A549 (cell line): ENCODE data around the gene ZBTB45. TPM values are rescaled to one million over a fixed set of nuclear protein-coding genes. Genes with fewer than 3 reads are reported as not detected.

Source experiments
- ATAC-seq, 2 experiments: fragments of 200-7000 bp in 1 of 2; fragments of >200 bp in 1 of 2; cut with Nextera tagmentation in 1 of 2; cut with Tn5 transposase in 1 of 2; 3 replicates each; pipeline versions ENCODE4 v1.8.0 to v1.9.1; 2018 to 2020; ENCODE audit warnings: mild to moderate bottlenecking in 1 of 2, moderate library complexity in 1 of 2
- CTCF ChIA-PET: fragments of 300-600 bp; sonication (Branson Sonifier 250); formaldehyde crosslinking; extraction: SDS; loops from one replicate; lab custom pipeline; 2021; ENCODE audit warnings: antibody characterized with exemption, inconsistent platforms; lab: Yijun Ruan, JAX
- POLR2A ChIA-PET: fragments of 350-600 bp; formaldehyde crosslinking; extraction: SDS; loops from one replicate; lab custom pipeline; 2021; ENCODE audit warnings: antibody characterized with exemption, inconsistent platforms; lab: Yijun Ruan, JAX
- DNase-seq, 2 experiments: peaks; one replicate each; pipeline versions ENCODE4 v3.0.0 to v3.0.0-alpha.2; 2011 to 2016; ENCODE audit warnings: low read depth in 1 of 2, low spot score in 1 of 2
- FAIRE-seq: peaks from 2 replicates; lab custom pipeline; 2011; peaks lifted over from hg19 to GRCh38; lab: Jason Lieb, UNC
- H3K27ac ChIP-seq, 2 experiments: fragments of >200 bp; sonication (Bioruptor Twin); formaldehyde crosslinking; 3 replicates each; pipeline ENCODE4 v1.5.1; 2016 to 2017
- H3K4me1 ChIP-seq: fragments of >200 bp; sonication (Bioruptor Twin); formaldehyde crosslinking; 3 replicates; pipeline ENCODE4 v1.6.1; 2016
- H3K4me2 ChIP-seq: fragments of >200 bp; sonication (Bioruptor Twin); formaldehyde crosslinking; 3 replicates; pipeline ENCODE4 v1.6.1; 2016
- H3K4me3 ChIP-seq: fragments of >200 bp; sonication (Bioruptor Twin); formaldehyde crosslinking; 3 replicates; pipeline ENCODE4 v1.5.1; 2016
- H3K9me3 ChIP-seq: fragments of >200 bp; sonication (Bioruptor Twin); formaldehyde crosslinking; 3 replicates; pipeline ENCODE4 v1.6.1; 2016
- ATOH8 ChIP-seq: fragments of 250-450 bp; sonication (Bioruptor Pico); IDR thresholded peaks from 2 replicates; pipeline ENCODE4 v1.5.0; 2020; ENCODE audit warnings: low read depth, mild to moderate bottlenecking, moderate library complexity
- BCL3 ChIP-seq: fragments of >200 bp; sonication (Bioruptor Twin); formaldehyde crosslinking; IDR thresholded peaks from 3 replicates; pipeline ENCODE4 v1.6.1; 2016
- CBX2 ChIP-seq: fragments of 200-600 bp; sonication (generic); IDR thresholded peaks from 2 replicates; pipeline ENCODE4 v1.6.1; 2016; ENCODE audit warnings: low read depth, mild to moderate bottlenecking, borderline replicate concordance
- CEBPB ChIP-seq, 2 experiments: fragments of >200 bp in 1 of 2; sonication (Bioruptor Twin) in 1 of 2; formaldehyde crosslinking in 1 of 2; IDR thresholded peaks; 2 replicates each; pipeline ENCODE4 v1.6.1; 2012 to 2016
- CHD2 ChIP-seq: fragments of 150-350 bp; IDR thresholded peaks from 2 replicates; pipeline ENCODE4 v1.6.1; 2014; ENCODE audit warnings: low read length; ENCODE audit not compliant: partially characterized antibody
- EP300 ChIP-seq, 2 experiments: fragments of >200 bp; sonication (Bioruptor Twin); formaldehyde crosslinking; IDR thresholded peaks; 2 replicates in 1 of 2; 3 replicates in 1 of 2; pipeline ENCODE4 v1.6.1; 2016 to 2017
- GATA3 ChIP-seq: IDR thresholded peaks from 2 replicates; pipeline ENCODE4 v1.6.1; 2012; ENCODE audit warnings: borderline replicate concordance
- HMGXB4 ChIP-seq: fragments of 250-450 bp; sonication (Bioruptor Pico); IDR thresholded peaks from 2 replicates; pipeline ENCODE4 v1.5.0; 2021; ENCODE audit warnings: mild to moderate bottlenecking, moderate library complexity, borderline replicate concordance
- HOXA7 ChIP-seq: fragments of 250-450 bp; sonication (Bioruptor Pico); IDR thresholded peaks from 2 replicates; pipeline ENCODE4 v1.5.0; 2020; ENCODE audit warnings: mild to moderate bottlenecking, moderate library complexity
- HOXB5 ChIP-seq: fragments of 250-450 bp; sonication (Bioruptor Pico); IDR thresholded peaks from 2 replicates; pipeline ENCODE4 v1.5.0; 2020; ENCODE audit warnings: mild to moderate bottlenecking, moderate library complexity
- JUN ChIP-seq, 2 experiments: fragments of >200 bp; sonication (Bioruptor Twin); formaldehyde crosslinking; IDR thresholded peaks; 2 replicates in 1 of 2; 3 replicates in 1 of 2; pipeline ENCODE4 v1.6.1; 2016 to 2017
- MAZ ChIP-seq: fragments of 150-350 bp; IDR thresholded peaks from 2 replicates; pipeline ENCODE4 v1.6.1; 2014; ENCODE audit warnings: antibody characterized with exemption, low read depth, low read length, borderline replicate concordance
- PBX3 ChIP-seq: IDR thresholded peaks from 2 replicates; pipeline ENCODE4 v1.6.1; 2012
- PHF8 ChIP-seq: fragments of 200-600 bp; sonication (generic); IDR thresholded peaks from 2 replicates; pipeline ENCODE4 v1.6.1; 2016; ENCODE audit warnings: low read depth, mild to moderate bottlenecking, antibody characterized with exemption, moderate library complexity, borderline replicate concordance
- POLR2A ChIP-seq: IDR thresholded peaks from 2 replicates; pipeline ENCODE4 v1.6.1; 2012; ENCODE audit warnings: mild to moderate bottlenecking, low read length
- POLR2AphosphoS2 ChIP-seq: conservative IDR thresholded peaks from 2 replicates; pipeline ENCODE4 v1.6.1; 2012; ENCODE audit warnings: low read length, improper control_type of control experiment, inconsistent platforms
- RARB ChIP-seq: fragments of 250-450 bp; sonication (Bioruptor Pico); IDR thresholded peaks from 2 replicates; pipeline ENCODE4 v1.8.0; 2021; ENCODE audit warnings: mild to moderate bottlenecking, moderate library complexity
- RCOR1 ChIP-seq: fragments of 150-350 bp; IDR thresholded peaks from 2 replicates; pipeline ENCODE4 v1.6.1; 2014; ENCODE audit warnings: antibody characterized with exemption, low read length, low read depth
- TFCP2L1 ChIP-seq: fragments of 250-450 bp; sonication (Bioruptor Pico); IDR thresholded peaks from 2 replicates; pipeline ENCODE4 v1.5.0; 2021; ENCODE audit warnings: mild to moderate bottlenecking
- TP53 ChIP-seq: fragments of 250-450 bp; sonication (Bioruptor Pico); IDR thresholded peaks from 2 replicates; pipeline ENCODE4 v1.5.0; 2021; ENCODE audit warnings: mild to moderate bottlenecking, moderate library complexity
- ZC3H11A ChIP-seq: fragments of 450-650 bp; IDR thresholded peaks from 2 replicates; pipeline ENCODE4 v1.6.1; 2014; ENCODE audit warnings: antibody characterized with exemption, mild to moderate bottlenecking
- ZNF302 ChIP-seq: fragments of 250-450 bp; sonication (Bioruptor Pico); IDR thresholded peaks from 2 replicates; pipeline ENCODE4 v1.9.0; 2021; ENCODE audit warnings: inconsistent platforms, mild to moderate bottlenecking, moderate library complexity
- WGBS: methylation state at CpG from one replicate; pipeline ENCODE4 v1.1.6; 2017; ENCODE audit errors: missing lambda C conversion rate; 5-methylcytosine and 5-hydroxymethylcytosine counted together
- polyA plus RNA-seq, 4 experiments: library from polyadenylated mRNA; depleted of rRNA in 3 of 4; stranded (reverse); fragments of >200 nt; fragmentation: RNase III in 1 of 4; extraction: RNeasy Plus Mini Kit Qiagen cat#74134 plus additional on column Dnase treatment in 1 of 4; gene quantifications; 2 replicates in 3 of 4; 3 replicates in 1 of 4; pipeline ENCODE4 v1.2.3, GENCODE V29; 2011 to 2017

Gene ZBTB45
- polyA plus RNA-seq, 2 of the 4 experiments (the other 2 are of a cell fraction) = 6.4 to 13.4 TPM

GRCh38 chr19:58551577-58552471 is 32.2 kb upstream of the ZBTB45 start:
- DNase-seq (no peak), ATAC-seq (no peak), FAIRE-seq (no peak)
- H3K4me3 ChIP-seq = no peak overlapping the region
- H3K4me1 ChIP-seq = peaks cover 34% of the 10 kb centered on the region
- no peak overlapping the region for H3K27ac ChIP-seq
- POLR2A ChIA-PET = interaction anchor here (1.2 to 6.8 kb wide), 3 partner anchors 7 to 31 kb away, joined by 3 to 103 read pairs (median 85); partner anchors contain the start of genes TRIM28 and ZBTB45
- no peak overlapping the region for H3K4me2 ChIP-seq
- 93% methylated on average over 18 of the region's 18 CpGs for WGBS
- H3K9me3 ChIP-seq = no peaks in the 10 kb centered on the region
- CTCF ChIA-PET = interaction anchor here (0.6 to 13.8 kb wide), 2 partner anchors 14 to 32 kb away, joined by 3 to 222 read pairs; partner anchors contain the start of gene ZBTB45
- TF ChIP-seq TFCP2L1 (CRISPR knock-in tag) (0 out of 2 replicates have a peak, but pooled peaks have one; percentile 15), RARB (CRISPR knock-in tag) (0 out of 2 replicates have a peak, but pooled peaks have one; percentile 28), GATA3 (0 out of 2 replicates have a peak, but pooled peaks have one; percentile 9), HOXA7 (0 out of 2 replicates have a peak, but pooled peaks have one; percentile 9), CEBPB (IDR thresholded peaks at IDR 0.05) (no peak), MAZ (no peak), PBX3 (peak; percentile 60; the same call in 1 of the 2 replicates), POLR2A (no peak), ZNF302 (CRISPR knock-in tag) (no peak), ATOH8 (CRISPR knock-in tag) (no peak), TP53 (CRISPR knock-in tag) (peak; percentile 87), POLR2AphosphoS2 (peak; percentile 86; the same call in 1 of the 2 replicates), BCL3 (no peak), JUN (IDR thresholded peaks at IDR 0.05) (peak in 1 of 2 experiments; percentile 21; a peak in 2 of 5 replicates)

- H3K27ac ChIP-seq = no peak overlapping the region
- no peaks in the 10 kb centered on the region for H3K9me3 ChIP-seq
- WGBS = 63% methylated on average over 1 of the region's 1 CpG
- TF ChIP-seq EP300 (IDR thresholded peaks at IDR 0.05) (no peak), RCOR1 (no peak), GATA3 (no peak)
- FAIRE-seq = no peak
- H3K4me2 ChIP-seq = no peak overlapping the region
- no peak for ATAC-seq
- ChIA-PET CTCF (interaction anchor here (0.6 to 13.8 kb wide), 2 partner anchors 15 to 31 kb away, joined by 3 to 222 read pairs; partner anchors contain the start of gene ZBTB45), POLR2A (interaction anchor here (1.2 to 6.8 kb wide), 3 partner anchors 11 to 37 kb away, joined by 3 to 85 read pairs (median 3); partner anchors contain the start of gene ZBTB45)
- no peak overlapping the region for H3K4me3 ChIP-seq
- peaks cover 34% of the 10 kb centered on the region for H3K4me1 ChIP-seq
- no peak for DNase-seq
Measured at GRCh38 chr19:58551123-58551497, 31.5 kb upstream of the ZBTB45 start.

GRCh38 chr19:58550362-58551122 is 30.9 kb upstream of the ZBTB45 start:
- H3K4me1 ChIP-seq = peaks cover 32% of the 10 kb centered on the region
- DNase-seq = no peak
- FAIRE-seq = no peak
- WGBS = 93% methylated on average over 13 of the region's 13 CpGs
- H3K9me3 ChIP-seq = no peaks in the 10 kb centered on the region
- no peak overlapping the region for H3K4me2 ChIP-seq
- no peak overlapping the region for H3K4me3 ChIP-seq
- ChIA-PET CTCF (interaction anchor here (0.6 to 13.8 kb wide), 2 partner anchors 16 to 31 kb away, joined by 3 to 222 read pairs; partner anchors contain the start of gene ZBTB45), POLR2A (interaction anchor here (1.2 to 6.8 kb wide), 3 partner anchors 11 to 37 kb away, joined by 3 to 85 read pairs (median 3); partner anchors contain the start of gene ZBTB45)
- ATAC-seq = no peak
- no peak overlapping the region for H3K27ac ChIP-seq
- TF ChIP-seq ZC3H11A = no peak
- TF ChIP-seq HOXA7 = peak; percentile 47; the same call in 1 of the 2 replicates
- TF ChIP-seq HMGXB4 (CRISPR knock-in tag) = no peak
- TF ChIP-seq CBX2 = no peak
- TF ChIP-seq JUN (IDR thresholded peaks at IDR 0.05) = peak; percentile 24 to 38; a peak in 2 of 5 replicates
- TF ChIP-seq CEBPB (IDR thresholded peaks at IDR 0.05) = no peak
- no peak for TF ChIP-seq CHD2
- no peak for TF ChIP-seq HOXB5
- TF ChIP-seq PHF8 = no peak
- TF ChIP-seq POLR2AphosphoS2 = 0 out of 2 replicates have a peak, but pooled peaks have one; percentile 58
